B cell (primary cell): ENCODE measurements around the gene CCDC141.

Source experiments
- CTCF ChIP-seq: fragments of 200-600 bp; IDR thresholded peaks from one replicate; pipeline ENCODE4 v1.8.0; 2022; ENCODE audit warnings: antibody characterized with exemption, mild to moderate bottlenecking
- EZH2 ChIP-seq: IDR thresholded peaks from 2 replicates; pipeline ENCODE4 v1.6.1; 2012; ENCODE audit warnings: borderline replicate concordance, low read depth, mild to moderate bottlenecking, moderate library complexity, low read length; ENCODE audit not compliant: insufficient read depth, poor library complexity, severe bottlenecking

GRCh38 chr2:179069685-179070084 lies 19.7 kb upstream of the CCDC141 start:
- TF ChIP-seq CTCF (no peak), EZH2 (no peak)
